ENCODE results near the gene DHCR24.

DNA sequence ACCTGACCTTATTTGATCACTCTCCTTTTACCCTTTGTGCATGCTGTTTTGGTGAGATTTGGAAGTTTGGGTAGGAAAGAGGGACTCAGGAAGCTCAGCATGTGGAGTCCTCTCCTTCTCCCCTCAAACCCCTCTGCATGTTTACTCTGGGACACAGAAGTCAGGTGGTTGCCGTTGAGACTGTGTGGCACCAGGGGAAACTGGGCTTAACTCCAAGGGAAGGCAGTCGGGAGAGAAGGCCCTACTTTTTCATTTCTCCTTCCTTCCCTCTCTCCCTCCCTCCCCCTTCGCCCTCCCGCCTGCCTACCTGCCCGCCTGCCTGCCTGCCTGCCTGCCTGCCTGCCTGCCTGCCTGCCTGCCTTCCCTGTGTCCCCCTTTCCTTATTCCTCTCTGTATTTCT is 51.0 kb downstream of the DHCR24 start:
- TF ChIP-seq, protein P1, sequence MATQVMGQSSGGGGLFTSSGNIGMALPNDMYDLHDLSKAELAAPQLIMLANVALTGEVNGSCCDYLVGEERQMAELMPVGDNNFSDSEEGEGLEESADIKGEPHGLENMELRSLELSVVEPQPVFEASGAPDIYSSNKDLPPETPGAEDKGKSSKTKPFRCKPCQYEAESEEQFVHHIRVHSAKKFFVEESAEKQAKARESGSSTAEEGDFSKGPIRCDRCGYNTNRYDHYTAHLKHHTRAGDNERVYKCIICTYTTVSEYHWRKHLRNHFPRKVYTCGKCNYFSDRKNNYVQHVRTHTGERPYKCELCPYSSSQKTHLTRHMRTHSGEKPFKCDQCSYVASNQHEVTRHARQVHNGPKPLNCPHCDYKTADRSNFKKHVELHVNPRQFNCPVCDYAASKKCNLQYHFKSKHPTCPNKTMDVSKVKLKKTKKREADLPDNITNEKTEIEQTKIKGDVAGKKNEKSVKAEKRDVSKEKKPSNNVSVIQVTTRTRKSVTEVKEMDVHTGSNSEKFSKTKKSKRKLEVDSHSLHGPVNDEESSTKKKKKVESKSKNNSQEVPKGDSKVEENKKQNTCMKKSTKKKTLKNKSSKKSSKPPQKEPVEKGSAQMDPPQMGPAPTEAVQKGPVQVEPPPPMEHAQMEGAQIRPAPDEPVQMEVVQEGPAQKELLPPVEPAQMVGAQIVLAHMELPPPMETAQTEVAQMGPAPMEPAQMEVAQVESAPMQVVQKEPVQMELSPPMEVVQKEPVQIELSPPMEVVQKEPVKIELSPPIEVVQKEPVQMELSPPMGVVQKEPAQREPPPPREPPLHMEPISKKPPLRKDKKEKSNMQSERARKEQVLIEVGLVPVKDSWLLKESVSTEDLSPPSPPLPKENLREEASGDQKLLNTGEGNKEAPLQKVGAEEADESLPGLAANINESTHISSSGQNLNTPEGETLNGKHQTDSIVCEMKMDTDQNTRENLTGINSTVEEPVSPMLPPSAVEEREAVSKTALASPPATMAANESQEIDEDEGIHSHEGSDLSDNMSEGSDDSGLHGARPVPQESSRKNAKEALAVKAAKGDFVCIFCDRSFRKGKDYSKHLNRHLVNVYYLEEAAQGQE (IDR thresholded peaks at IDR 0.05; ENCODE audit: insufficient read depth in 1 of 2, low read depth in 2 of 2, low read length in 2 of 2): no peak
- TF ChIP-seq TAF1 (IDR thresholded peaks at IDR 0.05; ENCODE audit: borderline replicate concordance, insufficient read depth, low read length) (no peak), POLR2AphosphoS5 (IDR thresholded peaks at IDR 0.05; ENCODE audit: low read depth, low read length) (no peak)

All from PFSK-1 (cell line).